WTC11 (cell line): ENCODE data around the gene KIRREL3.

Experiments used
- CREM ChIP-seq: sonication (generic); formaldehyde crosslinking; IDR thresholded peaks from 2 replicates; pipeline ENCODE4 v1.8.1; 2022; ENCODE audit warnings: mild to moderate bottlenecking, missing genetic modification reagents, moderate library complexity
- FOXJ3 ChIP-seq: sonication (generic); formaldehyde crosslinking; IDR thresholded peaks from 2 replicates; pipeline ENCODE4 v1.9.0; 2021; ENCODE audit warnings: missing genetic modification reagents, mild to moderate bottlenecking, borderline replicate concordance
- GABPB1 ChIP-seq: sonication (generic); formaldehyde crosslinking; IDR thresholded peaks from 2 replicates; pipeline ENCODE4 v1.8.1; 2023; ENCODE audit warnings: mild to moderate bottlenecking, missing genetic modification reagents
- NFE2L1 ChIP-seq: sonication (generic); formaldehyde crosslinking; IDR thresholded peaks from 2 replicates; pipeline ENCODE4 v1.8.1; 2023; ENCODE audit warnings: missing genetic modification reagents
- SP1 ChIP-seq: sonication (generic); formaldehyde crosslinking; conservative IDR thresholded peaks from 2 replicates; pipeline ENCODE4 v1.8.1; 2022; ENCODE audit warnings: missing genetic modification reagents
- TEAD1 ChIP-seq: sonication (generic); formaldehyde crosslinking; IDR thresholded peaks from 2 replicates; pipeline ENCODE4 v1.8.0; 2022; ENCODE audit warnings: mild to moderate bottlenecking, missing genetic modification reagents
- TEAD4 ChIP-seq: sonication (generic); formaldehyde crosslinking; IDR thresholded peaks from 2 replicates; pipeline ENCODE4 v1.8.0; 2022; ENCODE audit warnings: mild to moderate bottlenecking, missing genetic modification reagents
- ZNF232 ChIP-seq: sonication (generic); formaldehyde crosslinking; IDR thresholded peaks from 2 replicates; pipeline ENCODE4 v1.8.0; 2022; ENCODE audit warnings: mild to moderate bottlenecking, missing genetic modification reagents
- TF ChIP-seq, protein P1 (sequence below): fragments of 200-600 bp; IDR thresholded peaks from 2 replicates; pipeline ENCODE4 v1.8.0; 2022; ENCODE audit warnings: antibody characterized with exemption
- TF ChIP-seq, protein P2 (sequence below): sonication (generic); formaldehyde crosslinking; IDR thresholded peaks from 2 replicates; pipeline ENCODE4 v1.8.1; 2023; ENCODE audit warnings: mild to moderate bottlenecking, missing genetic modification reagents
- TF ChIP-seq, protein P3 (sequence below): sonication (generic); formaldehyde crosslinking; IDR thresholded peaks from 2 replicates; pipeline ENCODE4 v1.8.0; 2022; ENCODE audit warnings: mild to moderate bottlenecking, missing genetic modification reagents

DNA sequence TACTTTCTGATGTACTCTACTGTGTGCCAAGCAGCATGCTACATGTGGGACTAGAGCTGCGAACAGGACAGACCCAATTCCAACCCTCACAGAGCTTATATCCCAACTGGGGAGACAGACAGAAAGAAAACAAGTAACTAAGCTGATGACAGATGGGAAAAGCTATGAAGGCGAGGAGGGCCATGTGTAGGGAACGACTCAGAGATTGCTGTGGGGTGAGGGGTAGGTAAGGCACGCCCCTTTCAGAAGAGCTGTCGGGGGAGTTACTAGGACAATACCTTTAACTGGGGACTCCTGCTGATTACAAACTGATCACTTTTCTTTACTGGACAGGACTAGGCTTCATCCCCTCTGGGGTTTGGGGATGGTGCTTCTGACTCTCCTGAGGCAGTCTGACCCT is 596.2 kb downstream of the KIRREL3 start:
- TF ChIP-seq TEAD1, result no peak
- TF ChIP-seq, protein P1, sequence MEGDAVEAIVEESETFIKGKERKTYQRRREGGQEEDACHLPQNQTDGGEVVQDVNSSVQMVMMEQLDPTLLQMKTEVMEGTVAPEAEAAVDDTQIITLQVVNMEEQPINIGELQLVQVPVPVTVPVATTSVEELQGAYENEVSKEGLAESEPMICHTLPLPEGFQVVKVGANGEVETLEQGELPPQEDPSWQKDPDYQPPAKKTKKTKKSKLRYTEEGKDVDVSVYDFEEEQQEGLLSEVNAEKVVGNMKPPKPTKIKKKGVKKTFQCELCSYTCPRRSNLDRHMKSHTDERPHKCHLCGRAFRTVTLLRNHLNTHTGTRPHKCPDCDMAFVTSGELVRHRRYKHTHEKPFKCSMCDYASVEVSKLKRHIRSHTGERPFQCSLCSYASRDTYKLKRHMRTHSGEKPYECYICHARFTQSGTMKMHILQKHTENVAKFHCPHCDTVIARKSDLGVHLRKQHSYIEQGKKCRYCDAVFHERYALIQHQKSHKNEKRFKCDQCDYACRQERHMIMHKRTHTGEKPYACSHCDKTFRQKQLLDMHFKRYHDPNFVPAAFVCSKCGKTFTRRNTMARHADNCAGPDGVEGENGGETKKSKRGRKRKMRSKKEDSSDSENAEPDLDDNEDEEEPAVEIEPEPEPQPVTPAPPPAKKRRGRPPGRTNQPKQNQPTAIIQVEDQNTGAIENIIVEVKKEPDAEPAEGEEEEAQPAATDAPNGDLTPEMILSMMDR, result no peak
- no peak for TF ChIP-seq GABPB1 (CRISPR knock-in tag)
- TF ChIP-seq FOXJ3 (CRISPR knock-in tag), result no peak
- TF ChIP-seq, protein P2, sequence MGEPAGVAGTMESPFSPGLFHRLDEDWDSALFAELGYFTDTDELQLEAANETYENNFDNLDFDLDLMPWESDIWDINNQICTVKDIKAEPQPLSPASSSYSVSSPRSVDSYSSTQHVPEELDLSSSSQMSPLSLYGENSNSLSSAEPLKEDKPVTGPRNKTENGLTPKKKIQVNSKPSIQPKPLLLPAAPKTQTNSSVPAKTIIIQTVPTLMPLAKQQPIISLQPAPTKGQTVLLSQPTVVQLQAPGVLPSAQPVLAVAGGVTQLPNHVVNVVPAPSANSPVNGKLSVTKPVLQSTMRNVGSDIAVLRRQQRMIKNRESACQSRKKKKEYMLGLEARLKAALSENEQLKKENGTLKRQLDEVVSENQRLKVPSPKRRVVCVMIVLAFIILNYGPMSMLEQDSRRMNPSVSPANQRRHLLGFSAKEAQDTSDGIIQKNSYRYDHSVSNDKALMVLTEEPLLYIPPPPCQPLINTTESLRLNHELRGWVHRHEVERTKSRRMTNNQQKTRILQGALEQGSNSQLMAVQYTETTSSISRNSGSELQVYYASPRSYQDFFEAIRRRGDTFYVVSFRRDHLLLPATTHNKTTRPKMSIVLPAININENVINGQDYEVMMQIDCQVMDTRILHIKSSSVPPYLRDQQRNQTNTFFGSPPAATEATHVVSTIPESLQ (CRISPR knock-in tag), result no peak
- TF ChIP-seq CREM (CRISPR knock-in tag), result no peak
- no peak for TF ChIP-seq ZNF232 (CRISPR knock-in tag)
- TF ChIP-seq, protein P3, sequence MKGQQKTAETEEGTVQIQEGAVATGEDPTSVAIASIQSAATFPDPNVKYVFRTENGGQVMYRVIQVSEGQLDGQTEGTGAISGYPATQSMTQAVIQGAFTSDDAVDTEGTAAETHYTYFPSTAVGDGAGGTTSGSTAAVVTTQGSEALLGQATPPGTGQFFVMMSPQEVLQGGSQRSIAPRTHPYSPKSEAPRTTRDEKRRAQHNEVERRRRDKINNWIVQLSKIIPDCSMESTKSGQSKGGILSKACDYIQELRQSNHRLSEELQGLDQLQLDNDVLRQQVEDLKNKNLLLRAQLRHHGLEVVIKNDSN (CRISPR knock-in tag), result no peak
- TF ChIP-seq NFE2L1, result no peak
- TF ChIP-seq TEAD4 (CRISPR knock-in tag), result no peak
- no peak for TF ChIP-seq SP1 (CRISPR knock-in tag)
